Gastroesophageal sphincter (tissue), 4 donors: ENCODE data around the gene RB1. TPM values are rescaled to one million over a fixed set of nuclear protein-coding genes. Genes with fewer than 3 reads are reported as not detected.

ENCODE experiments used
- ATAC-seq: fragments of 150-250 bp; one replicate; pipeline ENCODE4 v1.9.1; 2016; ENCODE audit warnings: mild to moderate bottlenecking, moderate library complexity
- H3K27ac ChIP-seq, 4 donors: fragments of 200-600 bp; sonication (generic) in 3 of 4; 1 replicate in 3 of 4; 2 replicates in 1 of 4; pipeline ENCODE4 v1.5.1; 2016 to 2019
- H3K27me3 ChIP-seq: fragments of 200-600 bp; sonication (generic); one replicate; pipeline ENCODE4 v1.5.1; 2019
- H3K36me3 ChIP-seq, 2 donors: fragments of 200-600 bp; sonication (generic); one replicate each; pipeline ENCODE4 v1.5.1; 2019; ENCODE audit warnings: control low read depth in 1 of 2
- H3K4me1 ChIP-seq, 3 donors: fragments of 200-600 bp; sonication (generic); 1 replicate in 2 of 3; 2 replicates in 1 of 3; pipeline ENCODE4 v1.5.1; 2016 to 2019; ENCODE audit warnings: control low read depth in 2 of 3
- H3K4me3 ChIP-seq, 2 donors: fragments of 200-600 bp; sonication (generic); one replicate each; pipeline ENCODE4 v1.5.1; 2019; ENCODE audit warnings: mild to moderate bottlenecking in 1 of 2, moderate library complexity in 1 of 2
- H3K9me3 ChIP-seq, 3 donors: fragments of 200-600 bp; sonication (generic); one replicate each; pipeline ENCODE4 v1.5.1; 2017 to 2019; ENCODE audit warnings: control low read depth in 2 of 3
- CTCF ChIP-seq, 4 experiments: fragments of 200-600 bp in 2 of 4; fragments of 450-650 bp in 2 of 4; sonication (generic) in 1 of 4; IDR thresholded peaks; one replicate each; pipeline ENCODE4 v1.5.1; 2017 to 2019; ENCODE audit warnings: antibody characterized with exemption in 4 of 4, mild to moderate bottlenecking in 2 of 4, moderate library complexity in 2 of 4
- EP300 ChIP-seq: sonication (generic); formaldehyde crosslinking; IDR thresholded peaks from one replicate; pipeline ENCODE4 v1.6.1; 2017; ENCODE audit warnings: antibody characterized with exemption, mild to moderate bottlenecking
- POLR2A ChIP-seq, 2 donors: fragments of 450-650 bp; IDR thresholded peaks; one replicate each; pipeline ENCODE4 v1.6.1; 2017; ENCODE audit warnings: antibody characterized with exemption in 2 of 2, mild to moderate bottlenecking in 2 of 2, moderate library complexity in 1 of 2
- POLR2AphosphoS5 ChIP-seq: sonication (generic); formaldehyde crosslinking; IDR thresholded peaks from one replicate; pipeline ENCODE4 v1.6.1; 2017; ENCODE audit warnings: antibody characterized with exemption
- WGBS, 2 donors: methylation state at CpG; one replicate each; pipeline ENCODE4 v1.1.5; 2018; ENCODE audit warnings: low coverage in 1 of 2; 5-methylcytosine and 5-hydroxymethylcytosine counted together
- total RNA-seq, 4 donors: library from RNA; depleted of rRNA; stranded (reverse); fragments of >200 nt; gene quantifications; one replicate each; pipeline ENCODE4 v1.1.0, GENCODE V29; 2016

The RB1 gene
- total RNA-seq, 4 donors from 2014 or later = 26.5 to 37.2 (median 29.4) TPM

GRCh38 chr13:48304143-48304876 is 759 bp downstream of the RB1 start:
- no peak for ATAC-seq
- peak overlapping the region; percentile 78 to 80 for H3K4me3 ChIP-seq
- H3K36me3 ChIP-seq = peaks cover 0 to 13% of the 10 kb centered on the region in 2 donors
- peaks cover 7 to 37% (median 12%) of the 10 kb centered on the region in 3 donors for H3K4me1 ChIP-seq
- WGBS, 2 donors = 0 to 1% methylated on average over 9 to 18 of the region's 36 CpGs
- no peaks in the 10 kb centered on the region for H3K9me3 ChIP-seq
- no peaks in the 10 kb centered on the region for H3K27me3 ChIP-seq
- TF ChIP-seq CTCF (IDR thresholded peaks at IDR 0.05) = no peak
- no peak for TF ChIP-seq EP300
- TF ChIP-seq POLR2AphosphoS5 = no peak
- TF ChIP-seq POLR2A (IDR thresholded peaks at IDR 0.05) = no peak
- peak overlapping the region; percentile 88 to 99 (median 98) for H3K27ac ChIP-seq

DNA sequence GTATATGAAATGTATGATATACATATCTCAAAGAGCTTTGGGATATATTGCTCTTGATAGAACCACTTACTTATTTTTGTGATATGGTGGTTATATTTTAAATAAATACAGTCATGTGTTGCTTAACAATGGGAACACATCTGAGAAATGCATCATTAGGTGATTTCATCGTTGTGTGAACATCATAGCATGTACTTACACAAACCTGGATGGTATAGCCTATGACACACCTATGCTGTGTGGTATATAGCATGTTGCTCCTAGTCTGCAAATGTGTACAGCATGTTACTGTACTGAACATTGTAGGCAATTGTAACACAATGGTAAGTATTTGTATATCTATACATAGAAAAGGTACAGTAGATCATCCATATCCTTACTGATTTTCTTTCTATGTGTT is 7.7 kb downstream of the RB1 start:
- no peaks in the 10 kb centered on the region for H3K9me3 ChIP-seq
- peaks cover 0 to 17% of the 10 kb centered on the region in 2 donors for H3K36me3 ChIP-seq
- ATAC-seq = no peak
- peaks cover 0 to 36% (median 2%) of the 10 kb centered on the region in 3 donors for H3K4me1 ChIP-seq
- H3K27me3 ChIP-seq = no peaks in the 10 kb centered on the region
- H3K27ac ChIP-seq = no peak overlapping the region
- TF ChIP-seq POLR2A (IDR thresholded peaks at IDR 0.05) (no peak), CTCF (IDR thresholded peaks at IDR 0.05) (no peak), POLR2AphosphoS5 (no peak), EP300 (no peak)
- 77 to 100% methylated on average over 1 of the region's 1 CpG for WGBS, 2 donors
- H3K4me3 ChIP-seq = no peak overlapping the region

DNA sequence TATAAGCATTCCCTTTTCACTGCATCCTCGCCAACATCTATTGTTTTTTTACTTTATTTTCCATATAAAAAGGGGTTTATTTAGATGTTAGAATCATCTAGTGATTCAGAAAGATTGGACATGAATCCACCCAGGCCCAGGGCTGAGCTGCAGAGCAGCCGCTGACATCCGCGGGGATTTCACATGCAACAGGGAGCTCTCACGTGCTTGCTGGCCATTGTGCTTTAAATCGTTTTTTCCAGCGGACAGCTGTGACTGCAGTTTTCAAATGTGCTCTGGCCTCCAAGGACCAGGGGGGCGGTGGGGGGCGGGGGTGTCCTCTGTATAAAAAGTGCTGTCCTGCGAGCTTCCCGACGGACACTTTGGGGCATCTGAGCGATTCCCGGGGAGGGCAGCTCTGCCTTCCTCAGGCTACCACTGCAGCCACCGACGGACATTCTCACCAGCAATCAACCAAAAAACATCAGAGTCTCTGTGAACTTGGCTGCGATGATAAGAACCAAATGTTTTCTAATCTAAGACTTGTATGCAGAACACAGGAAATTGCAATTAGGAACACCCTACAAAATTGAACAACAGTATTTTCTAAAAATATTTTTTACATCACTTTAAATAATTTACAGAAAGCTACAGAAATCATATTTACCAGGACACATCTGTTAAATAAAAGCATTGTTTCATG is 12.6 kb downstream of the RB1 start:
- TF ChIP-seq EP300 (no peak), POLR2AphosphoS5 (no peak), POLR2A (IDR thresholded peaks at IDR 0.05) (no peak), CTCF (IDR thresholded peaks at IDR 0.05) (no peak)
- Histone ChIP-seq H3K36me3 (peaks cover 0 to 39% of the 10 kb centered on the region in 2 donors), H3K27ac (no peak overlapping the region), H3K9me3 (no peaks in the 10 kb centered on the region), H3K27me3 (no peaks in the 10 kb centered on the region), H3K4me1 (peaks cover 0 to 21% (median 0%) of the 10 kb centered on the region in 3 donors), H3K4me3 (no peak overlapping the region)
- 72 to 78% methylated on average over 5 to 8 of the region's 17 CpGs for WGBS, 2 donors
- ATAC-seq = no peak

DNA sequence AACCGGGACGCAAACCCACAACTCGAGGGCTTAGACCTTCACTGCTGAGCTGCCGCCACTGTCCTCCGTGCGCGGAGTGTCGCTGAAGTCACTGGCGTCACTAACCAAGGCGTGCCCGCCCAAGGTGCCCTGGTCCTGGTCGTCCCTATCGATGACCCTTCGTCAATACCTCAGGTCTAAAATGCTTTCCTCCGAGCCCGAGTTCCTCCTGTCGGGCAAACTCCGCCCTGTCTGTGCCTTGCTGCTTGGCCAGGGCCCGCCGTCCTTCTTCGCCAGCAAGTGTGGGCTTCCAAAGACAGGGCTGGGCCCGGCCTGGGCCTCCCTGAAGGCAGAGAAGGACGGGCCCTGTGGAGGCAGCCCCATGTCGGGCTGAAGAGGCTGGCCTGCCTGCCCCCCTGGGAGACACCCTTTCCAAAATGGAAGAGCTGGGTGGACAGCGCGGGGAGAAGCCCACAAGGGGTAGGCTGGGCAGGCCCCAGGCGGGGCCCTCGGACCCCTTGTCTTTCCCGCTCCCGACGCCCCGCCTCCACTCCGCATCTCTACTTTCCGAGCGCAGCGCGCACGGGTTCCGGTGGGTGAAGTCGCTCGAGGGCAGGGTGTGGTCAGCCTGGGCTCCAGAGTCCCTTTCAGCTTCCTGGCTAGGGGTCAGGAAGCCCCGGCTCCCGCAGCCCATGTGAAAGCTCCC is 13.4 kb downstream of the RB1 start:
- ATAC-seq = peak; percentile 28
- Histone ChIP-seq H3K27me3 (no peaks in the 10 kb centered on the region), H3K36me3 (peaks cover 0 to 35% of the 10 kb centered on the region in 2 donors), H3K9me3 (peaks cover 0 to 8% (median 0%) of the 10 kb centered on the region in 3 donors), H3K4me1 (peaks cover 0 to 21% (median 0%) of the 10 kb centered on the region in 3 donors), H3K4me3 (peak overlapping the region in 1 of 2 donors; percentile 39), H3K27ac (peak overlapping the region in 3 of 4 donors; percentile 2 to 42 (median 29))
- TF ChIP-seq CTCF (IDR thresholded peaks at IDR 0.05) (no peak), POLR2AphosphoS5 (no peak), POLR2A (IDR thresholded peaks at IDR 0.05) (no peak), EP300 (no peak)
- 98% methylated on average over 12 of the region's 43 CpGs; no CpG with 5 or more reads in 1 of the 2 donors for WGBS, 2 donors
